Posterior vena cava (tissue), 2 donors: ENCODE data around the gene MTX1. TPM values are rescaled to one million over a fixed set of nuclear protein-coding genes. Genes with fewer than 3 reads are reported as not detected.
"Not testable (repeated sequence)": the region's sequence is repeated elsewhere in the genome, so short reads cannot be mapped to it uniquely, and the experiment has no call there.

Source experiments
- DNase-seq: peaks from one replicate; pipeline ENCODE4 v3.0.0-alpha.2; 2020; ENCODE audit warnings: low spot score
- intact Hi-C, 2 donors: fragments of 100-400 bp; cut with DNase I; formaldehyde crosslinking; loops; one replicate each; pipeline versions ENCODE4 v1.14.1 to v1.14.2; 2022 to 2023
- total RNA-seq, 2 donors: library from RNA; stranded (reverse); fragmentation: NEBNext Ultra II Directional; extraction: Animal tissue kit (Norgen Biotek cat#: 25700); gene quantifications; one replicate each; pipeline ENCODE4 v1.2.1, GENCODE V29; 2021
- donor health status: DM: yes; HTN: yes; CAD: no.
- donor health status: DM: yes; HTN: yes; CAD: no.

MTX1 gene
- total RNA-seq, 2 donors from 2014 or later = 20.9 to 26.8 TPM

- intact Hi-C loops = no loop called here
- DNase-seq = no peak
These were observed 8.7 kb upstream of the MTX1 start for GRCh38 chr1:155199792-155200191.

GRCh38 chr1:155200920-155201319 is 7.6 kb upstream of the MTX1 start:
- intact Hi-C loops = no loop called here
- no peak for DNase-seq

GRCh38 chr1:155202198-155202597 is 6.3 kb upstream of the MTX1 start:
- no peak for DNase-seq
- intact Hi-C loops = no loop called here

- intact Hi-C loops = no loop called here
- DNase-seq = no peak
These were observed 5.6 kb upstream of the MTX1 start for GRCh38 chr1:155202731-155203515.

GRCh38 chr1:155205035-155205434 is 3.5 kb upstream of the MTX1 start:
- intact Hi-C loops = no loop called here

GRCh38 chr1:155205969-155206593 is 2.4 kb upstream of the MTX1 start:
- intact Hi-C loops = loop anchor here in 1 of 2 donors (2.0 kb wide), 1 partner anchor 21 kb away; no protein-coding TSS in a partner anchor
- no peak for DNase-seq

More at GRCh38 chr1:155205035-155205434, 3.5 kb upstream of the MTX1 start:
- peak; percentile 73 for DNase-seq

GRCh38 chr1:155206891-155207805 is 1.3 kb upstream of the MTX1 start:
- peak; percentile 93 for DNase-seq
- intact Hi-C loops = loop anchor here in 1 of 2 donors (2.0 kb wide), 1 partner anchor 20 kb away; no protein-coding TSS in a partner anchor

GRCh38 chr1:155207806-155208540 is 522 bp upstream of the MTX1 start, which contains the start of gene THBS3:
Gene THBS3, minus strand, starts transcription at chr1:155207897. Its CDS starts 21 bp downstream, at chr1:155207876.
- peak; percentile 89 for DNase-seq
- intact Hi-C loops = loop anchor here in 1 of 2 donors (2.0 kb wide), 1 partner anchor 19 kb away; no protein-coding TSS in a partner anchor

- no peak for DNase-seq
- intact Hi-C loops = no loop called here
These were observed 822 bp downstream of the MTX1 start for GRCh38 chr1:155209312-155209721.

- intact Hi-C loops = no loop called here
- DNase-seq = no peak
These were observed 2.0 kb downstream of the MTX1 start for GRCh38 chr1:155210314-155211104.

GRCh38 chr1:155211381-155212050 is 3.0 kb downstream of the MTX1 start:
- peak; percentile 92 for DNase-seq
- intact Hi-C loops = not testable (repeated sequence)

GRCh38 chr1:155212051-155212440 is 3.6 kb downstream of the MTX1 start:
- DNase-seq, intact Hi-C loops: not testable (repeated sequence)

GRCh38 chr1:155214702-155215101 is 6.2 kb downstream of the MTX1 start:
- not testable (repeated sequence) for DNase-seq

GRCh38 chr1:155218854-155219591 is 10.5 kb downstream of the MTX1 start:
- intact Hi-C loops = no loop called here

More at GRCh38 chr1:155214702-155215101, 6.2 kb downstream of the MTX1 start:
- intact Hi-C loops = not testable (repeated sequence)

GRCh38 chr1:155219592-155220031 is 11.1 kb downstream of the MTX1 start:
- no peak for DNase-seq
- intact Hi-C loops = loop anchor here in 1 of 2 donors (10.0 kb wide), 1 partner anchor 45 kb away; the partner anchor contains the start of genes KRTCAP2 and TRIM46

More at GRCh38 chr1:155218854-155219591, 10.5 kb downstream of the MTX1 start:
- DNase-seq = no peak

GRCh38 chr1:155220211-155220965 is 11.9 kb downstream of the MTX1 start:
- intact Hi-C loops = loop anchor here in 1 of 2 donors (10.0 kb wide), 1 partner anchor 46 kb away; the partner anchor contains the start of genes KRTCAP2 and TRIM46
- not testable (repeated sequence) for DNase-seq
